OCI-LY7 (cell line): ENCODE data around the gene ACIN1.

Experiments
- EZH2phosphoT487 ChIP-seq: fragments of 200-600 bp; sonication (generic); IDR thresholded peaks from 2 replicates; pipeline ENCODE4 v1.6.1; 2018; ENCODE audit warnings: low read depth, borderline replicate concordance, mild to moderate bottlenecking, mixed run types, antibody characterized with exemption, low read length, moderate library complexity, mixed read lengths
- TF ChIP-seq, protein P1 (sequence below): fragments of 200-600 bp; sonication (generic); conservative IDR thresholded peaks from 2 replicates; pipeline ENCODE4 v1.5.1; 2014; ENCODE audit warnings: mild to moderate bottlenecking, antibody characterized with exemption, low read length, moderate library complexity, mixed read lengths

GRCh38 chr14:23060536-23061260 is 34.2 kb downstream of the ACIN1 start:
- TF ChIP-seq, protein P1, sequence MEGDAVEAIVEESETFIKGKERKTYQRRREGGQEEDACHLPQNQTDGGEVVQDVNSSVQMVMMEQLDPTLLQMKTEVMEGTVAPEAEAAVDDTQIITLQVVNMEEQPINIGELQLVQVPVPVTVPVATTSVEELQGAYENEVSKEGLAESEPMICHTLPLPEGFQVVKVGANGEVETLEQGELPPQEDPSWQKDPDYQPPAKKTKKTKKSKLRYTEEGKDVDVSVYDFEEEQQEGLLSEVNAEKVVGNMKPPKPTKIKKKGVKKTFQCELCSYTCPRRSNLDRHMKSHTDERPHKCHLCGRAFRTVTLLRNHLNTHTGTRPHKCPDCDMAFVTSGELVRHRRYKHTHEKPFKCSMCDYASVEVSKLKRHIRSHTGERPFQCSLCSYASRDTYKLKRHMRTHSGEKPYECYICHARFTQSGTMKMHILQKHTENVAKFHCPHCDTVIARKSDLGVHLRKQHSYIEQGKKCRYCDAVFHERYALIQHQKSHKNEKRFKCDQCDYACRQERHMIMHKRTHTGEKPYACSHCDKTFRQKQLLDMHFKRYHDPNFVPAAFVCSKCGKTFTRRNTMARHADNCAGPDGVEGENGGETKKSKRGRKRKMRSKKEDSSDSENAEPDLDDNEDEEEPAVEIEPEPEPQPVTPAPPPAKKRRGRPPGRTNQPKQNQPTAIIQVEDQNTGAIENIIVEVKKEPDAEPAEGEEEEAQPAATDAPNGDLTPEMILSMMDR: no peak
- no peak for TF ChIP-seq EZH2phosphoT487
